Activated T-cell treated with anti-CD3 and anti-CD28 coated beads for 48 hours (primary cell): ENCODE data around the gene GNG11.
"Not testable (repeated sequence)": the region's sequence is repeated elsewhere in the genome, so short reads cannot be mapped to it uniquely, and the experiment has no call there.

Experiments
- DNase-seq: peaks from one replicate; pipeline ENCODE4 v3.0.0-alpha.2; 2020; ENCODE audit warnings: low read depth

The GNG11 gene

DNA sequence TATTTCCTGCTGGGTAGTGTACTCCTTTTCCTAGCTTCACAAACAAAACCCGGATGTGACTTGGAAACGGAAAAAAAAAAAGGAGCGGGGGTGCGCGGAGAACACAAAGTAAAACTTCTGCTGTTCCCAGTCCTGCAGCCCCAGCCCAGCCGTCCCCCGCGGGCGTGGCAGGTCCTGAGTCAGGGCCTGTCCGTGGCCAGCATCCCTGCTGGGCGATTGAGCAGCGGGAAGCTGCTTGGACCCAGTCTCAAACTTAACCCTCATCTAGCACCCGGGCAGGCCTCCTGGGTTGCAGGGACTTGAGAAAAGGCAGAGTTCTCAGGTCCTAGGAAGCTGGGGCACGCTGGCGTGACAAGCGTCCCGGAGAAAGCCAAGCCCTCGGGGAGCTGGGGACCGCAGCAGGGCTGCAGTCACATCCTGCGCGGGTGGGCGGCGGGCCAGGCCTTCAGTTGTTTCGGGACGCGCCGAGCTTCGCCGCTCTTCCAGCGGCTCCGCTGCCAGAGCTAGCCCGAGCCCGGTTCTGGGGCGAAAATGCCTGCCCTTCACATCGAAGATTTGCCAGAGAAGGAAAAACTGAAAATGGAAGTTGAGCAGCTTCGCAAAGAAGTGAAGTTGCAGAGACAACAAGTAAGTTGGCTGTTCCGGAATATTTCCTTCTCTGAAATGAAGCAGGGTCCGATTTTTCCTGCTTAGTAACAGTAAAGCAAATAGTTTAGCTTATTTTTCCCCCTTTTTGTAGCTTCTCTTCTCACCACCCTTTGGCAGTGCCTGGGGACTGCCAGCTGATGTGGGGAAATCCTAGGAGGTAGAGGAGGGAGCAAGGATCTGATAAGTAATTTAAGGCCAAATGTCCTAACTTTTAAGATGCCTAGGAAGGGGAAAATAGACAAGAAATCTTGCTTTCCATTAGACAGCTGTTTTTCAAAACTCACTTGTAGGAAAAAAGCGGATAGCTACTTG, at the start of gene GNG11:
GNG11 (plus strand) TSS at position 129 of the 960 bp plus-strand sequence; CDS start at position 532, 403 bp downstream.
- peak; percentile 21 for DNase-seq

DNA sequence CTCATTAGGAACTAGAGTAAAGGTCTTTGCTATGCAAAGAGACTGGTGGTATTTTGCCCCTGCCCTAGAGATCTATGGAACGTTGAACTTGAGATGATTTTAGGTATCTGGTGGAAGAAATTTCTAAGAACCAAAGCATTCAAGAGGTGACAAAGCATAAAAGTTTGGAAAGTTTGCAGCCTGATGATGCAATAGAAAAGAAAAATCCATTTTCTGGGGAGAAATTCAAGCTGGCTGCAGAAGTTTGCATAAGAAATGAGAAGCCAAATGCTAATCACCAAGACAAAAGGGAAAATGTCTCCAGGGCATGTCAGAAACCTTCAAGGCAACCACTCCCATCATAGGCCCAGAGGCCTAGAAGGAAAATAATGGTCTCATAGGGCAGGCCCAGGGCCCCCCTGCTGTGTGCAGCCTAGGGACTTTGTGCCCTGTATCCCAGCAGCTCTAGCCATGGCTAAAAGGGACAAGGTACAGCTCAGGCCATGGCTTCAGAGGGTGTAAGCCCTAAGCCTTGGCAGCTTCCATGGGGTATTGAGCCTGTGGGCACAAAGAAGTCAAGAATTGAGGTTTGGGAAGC, 47.4 kb upstream of the GNG11 start:
- DNase-seq = no peak

DNA sequence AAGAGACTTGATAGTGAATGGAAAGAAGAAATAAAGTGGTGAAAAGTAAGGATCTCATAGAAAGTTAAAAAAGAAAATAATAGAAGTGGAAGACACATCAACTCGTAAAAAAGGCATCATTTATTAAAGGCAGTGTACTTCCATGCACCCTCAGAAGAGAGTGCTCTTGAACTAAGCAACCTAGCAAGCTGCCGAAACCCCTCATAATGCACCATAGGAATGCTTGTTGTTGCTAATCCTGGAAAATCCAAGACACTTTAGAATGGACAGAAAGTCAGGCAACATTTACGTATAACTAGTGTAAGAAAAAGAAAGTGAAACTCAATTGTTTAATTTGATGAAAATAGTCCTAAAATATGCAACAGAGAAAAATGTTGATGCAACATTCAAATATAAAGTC, 43.8 kb upstream of the GNG11 start:
- DNase-seq = no peak

DNA sequence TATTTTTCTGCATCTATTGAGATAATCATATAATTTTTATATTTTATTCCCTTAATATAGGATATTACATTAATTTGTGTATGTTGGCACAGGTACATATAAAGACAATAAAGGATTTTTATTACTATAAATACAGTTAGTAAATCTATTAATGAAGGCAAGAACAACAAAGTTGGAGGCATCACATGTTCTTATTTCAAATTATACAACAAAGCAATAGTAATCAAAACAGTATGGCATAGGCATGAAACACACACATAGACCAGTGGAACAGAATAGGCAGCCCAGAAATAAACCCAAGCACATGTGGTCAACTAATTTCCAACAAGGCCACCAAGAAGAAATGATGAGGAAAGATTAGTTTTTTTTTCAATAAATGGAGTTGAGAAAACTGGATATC, 42.2 kb upstream of the GNG11 start:
- DNase-seq = no peak

DNA sequence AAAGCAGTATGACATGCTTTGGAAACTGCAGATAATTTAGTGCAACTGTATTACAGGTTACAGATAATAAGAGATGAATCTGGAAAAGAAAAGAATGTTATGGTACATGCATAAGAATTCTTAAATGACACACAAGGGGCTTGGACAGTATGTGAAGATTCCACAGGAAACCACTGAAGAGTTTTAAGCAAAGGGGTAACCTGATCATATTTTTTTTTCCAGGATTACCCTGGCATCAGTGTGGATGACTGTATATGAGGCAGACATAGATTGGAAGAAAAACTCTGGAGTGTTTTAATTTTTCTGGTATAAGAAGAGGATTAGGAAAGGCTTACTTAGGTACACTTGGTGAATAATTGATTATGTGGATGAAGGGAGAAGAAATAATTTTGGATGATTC, 39.1 kb upstream of the GNG11 start:
- DNase-seq = no peak

DNA sequence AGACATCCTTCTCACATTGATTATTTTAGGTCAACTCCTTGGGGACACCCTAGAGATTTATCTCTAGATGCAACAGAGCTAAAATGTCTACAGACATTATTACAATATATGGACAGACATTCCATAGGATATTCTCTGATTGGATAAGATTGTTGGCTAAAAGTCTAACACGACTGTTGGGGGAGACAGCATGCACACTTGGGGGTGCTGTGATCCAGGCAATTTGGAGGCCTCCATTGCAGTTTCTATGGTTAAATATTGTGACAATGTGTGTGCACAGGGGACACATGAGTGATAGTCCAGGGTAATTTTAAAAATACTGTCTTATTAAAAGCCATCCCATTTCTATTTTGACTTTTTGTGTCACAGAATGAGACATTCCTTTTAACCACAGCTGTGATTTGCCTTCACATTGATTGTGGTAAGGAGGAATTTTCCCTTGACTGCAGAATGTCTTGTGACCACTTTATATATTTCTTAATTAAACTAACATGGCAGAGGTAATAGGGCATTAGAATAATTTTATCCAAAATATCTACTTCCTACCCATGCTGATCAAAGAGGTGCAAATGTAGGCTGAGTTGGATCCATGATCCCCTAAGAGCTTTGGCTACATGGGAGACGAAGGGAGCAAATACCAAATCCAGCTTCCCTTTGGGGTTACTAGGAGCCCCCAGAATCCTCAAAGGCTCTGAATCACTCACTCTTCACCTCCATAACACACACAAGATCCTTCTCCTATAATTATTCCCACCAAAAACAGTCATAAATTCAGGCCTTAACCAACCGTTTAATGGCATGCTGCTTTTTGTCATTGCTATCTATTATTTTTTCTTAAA, 38.2 kb upstream of the GNG11 start:
- no peak for DNase-seq

DNA sequence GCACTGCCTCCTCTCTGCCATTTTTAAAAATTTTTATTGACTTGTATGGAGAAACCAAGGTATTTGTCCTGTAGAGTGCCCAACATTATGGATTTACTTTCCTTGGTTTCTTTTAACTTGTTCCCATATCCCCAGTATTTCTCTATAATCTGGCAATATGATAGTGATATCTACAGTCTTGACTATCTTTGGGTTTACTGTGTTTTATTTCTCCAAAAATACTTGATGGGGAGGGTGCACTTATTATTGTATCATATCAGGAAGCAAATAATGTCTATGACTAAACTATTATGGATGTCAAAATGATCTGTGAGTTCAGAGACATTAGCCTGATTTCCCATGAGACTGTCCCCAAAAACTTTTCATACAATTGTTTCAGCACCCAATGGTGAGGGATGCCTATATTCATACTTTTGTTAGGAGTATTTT, 37.6 kb upstream of the GNG11 start:
- no peak for DNase-seq

DNA sequence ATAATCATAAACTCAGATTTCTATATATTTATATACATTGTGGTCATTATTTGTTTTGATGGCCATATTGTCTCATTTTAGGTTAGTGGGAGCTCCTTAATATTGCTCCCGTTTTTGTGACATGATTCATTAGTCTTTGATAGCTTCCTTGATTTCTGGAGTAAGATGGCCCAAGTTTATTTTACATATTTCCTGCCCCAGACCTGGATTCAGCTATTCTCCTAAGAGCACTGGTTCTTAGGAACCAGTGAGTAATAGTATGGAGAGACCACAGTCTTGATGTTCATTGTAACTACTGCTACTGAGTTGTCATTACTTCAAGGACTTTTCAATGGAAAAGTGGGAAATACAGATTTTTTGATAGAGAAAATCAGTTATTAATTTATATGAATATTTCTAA, 37.0 kb upstream of the GNG11 start:
- DNase-seq = no peak

DNA sequence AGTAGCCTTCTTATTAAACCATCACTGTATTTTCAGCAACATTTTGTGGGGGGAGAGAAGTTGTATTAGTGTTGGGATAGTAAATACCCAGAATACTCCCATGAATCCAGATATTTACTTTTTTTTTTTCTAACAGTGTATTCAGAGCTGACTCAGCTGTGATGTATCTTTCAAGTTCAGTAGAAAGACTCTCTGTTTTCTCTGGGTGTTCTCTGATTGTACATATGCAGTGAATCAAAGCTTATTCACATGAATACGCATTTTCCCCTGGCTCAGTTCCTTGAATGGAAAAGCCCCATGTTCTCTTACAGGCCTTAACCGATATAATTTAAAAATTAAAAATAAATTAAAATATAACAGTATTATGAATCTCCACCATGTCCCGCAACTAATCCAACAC, 32.3 kb upstream of the GNG11 start:
- no peak for DNase-seq

DNA sequence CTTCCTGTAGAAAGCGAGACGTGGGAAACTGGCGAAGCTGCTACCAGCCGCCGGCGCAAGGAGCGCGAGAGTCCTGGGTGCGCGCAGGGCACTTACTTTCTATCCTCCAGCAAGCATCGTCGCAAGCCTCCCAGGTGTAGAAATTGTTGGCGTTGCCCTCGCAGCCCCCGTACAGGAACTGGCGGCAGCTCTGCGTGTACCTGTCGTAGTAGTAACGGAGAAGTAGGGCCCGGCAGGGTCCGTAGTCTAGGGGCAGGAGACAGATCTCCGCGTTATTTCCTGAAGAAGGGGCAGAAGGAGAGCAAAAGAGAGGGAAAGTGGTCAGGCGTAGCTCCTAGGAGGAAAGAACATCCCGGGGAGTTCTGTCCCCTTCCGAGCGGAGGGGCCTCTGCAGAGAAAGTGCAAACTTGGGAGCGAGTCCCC, 31.5 kb upstream of the GNG11 start:
- DNase-seq = no peak

DNA sequence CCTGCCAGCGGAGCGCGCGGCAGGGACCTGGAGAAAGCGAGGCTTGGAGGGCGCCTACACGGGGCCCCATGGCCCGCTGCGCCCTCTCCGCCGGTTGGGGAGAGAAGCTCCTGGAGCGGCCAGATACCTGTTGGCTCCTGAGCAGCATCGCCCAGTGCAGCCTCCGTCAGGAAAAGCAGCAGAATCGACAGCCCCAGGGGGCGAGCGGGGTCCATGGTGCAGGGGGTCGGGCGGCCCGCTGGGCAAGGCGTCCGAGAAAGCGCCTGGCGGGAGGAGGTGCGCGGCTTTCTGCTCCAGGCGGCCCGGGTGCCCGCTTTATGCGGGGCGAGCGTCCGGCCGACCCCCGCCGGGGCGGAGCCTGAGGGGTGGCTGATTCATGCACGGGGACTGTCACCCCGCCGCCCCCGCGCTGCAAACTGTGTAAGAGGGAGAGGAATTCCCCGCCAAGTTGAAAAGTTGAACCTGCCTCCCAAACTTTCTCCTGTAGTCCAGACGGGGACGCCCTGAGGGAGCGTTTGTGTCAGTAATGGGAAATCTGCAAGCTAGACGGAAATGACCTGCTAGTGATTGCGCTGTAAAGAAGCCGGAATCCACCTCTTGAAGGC, 31.0 kb upstream of the GNG11 start, which contains the start of gene TFPI2:
TFPI2 (minus strand) TSS at position 290 of the 605 bp plus-strand sequence; CDS start at position 215, 75 bp downstream.
- no peak for DNase-seq

DNA sequence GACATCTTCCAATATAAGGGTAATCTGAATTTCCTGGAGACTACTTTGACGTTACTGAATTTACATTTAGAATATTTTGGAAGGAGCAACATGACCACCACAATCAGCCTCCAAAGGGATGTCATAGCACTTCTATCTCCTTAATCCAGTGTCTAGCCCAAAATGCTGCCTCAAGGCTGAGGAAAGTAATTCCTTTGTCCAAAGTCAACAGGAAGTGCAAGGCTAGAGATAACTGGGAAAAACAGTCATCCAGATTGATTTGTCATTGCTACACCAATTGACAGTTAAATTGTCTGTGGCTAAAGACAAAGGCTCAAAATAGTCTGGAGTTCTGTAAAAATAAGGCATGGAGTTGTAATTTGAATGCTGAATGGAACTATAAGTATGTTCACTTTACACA, 27.1 kb upstream of the GNG11 start:
- DNase-seq = no peak

DNA sequence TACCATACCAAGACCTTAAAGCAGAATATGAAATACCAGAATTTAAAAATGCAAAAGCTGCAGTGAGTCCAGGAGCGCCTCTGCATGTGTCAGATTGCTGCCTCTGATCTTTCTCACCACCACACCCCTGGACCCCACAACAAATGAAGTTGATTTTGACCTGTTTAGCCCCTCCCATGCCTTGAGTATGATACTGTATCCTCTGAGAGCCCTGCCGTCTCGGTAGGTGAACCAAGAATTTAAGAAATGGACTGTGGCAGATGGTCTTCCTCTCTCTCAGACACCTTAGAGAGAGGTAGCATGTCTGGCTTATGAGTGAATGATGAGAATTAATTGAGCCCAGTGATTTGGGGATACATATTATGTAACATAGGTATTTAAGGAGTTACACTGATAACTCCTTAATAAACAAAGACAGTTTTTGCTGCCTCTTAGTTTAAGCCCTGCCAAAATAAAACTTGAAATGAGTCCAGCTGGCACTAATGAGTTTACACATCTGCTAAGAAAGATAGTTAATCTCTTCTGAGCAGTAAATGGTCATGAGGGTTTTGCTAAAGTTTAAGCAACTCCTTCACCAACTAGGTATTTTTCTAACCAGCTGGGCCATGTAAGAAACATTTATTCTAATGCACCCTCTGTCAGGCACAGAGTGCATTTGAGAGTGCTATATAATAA, 26.4 kb upstream of the GNG11 start:
- DNase-seq = no peak

DNA sequence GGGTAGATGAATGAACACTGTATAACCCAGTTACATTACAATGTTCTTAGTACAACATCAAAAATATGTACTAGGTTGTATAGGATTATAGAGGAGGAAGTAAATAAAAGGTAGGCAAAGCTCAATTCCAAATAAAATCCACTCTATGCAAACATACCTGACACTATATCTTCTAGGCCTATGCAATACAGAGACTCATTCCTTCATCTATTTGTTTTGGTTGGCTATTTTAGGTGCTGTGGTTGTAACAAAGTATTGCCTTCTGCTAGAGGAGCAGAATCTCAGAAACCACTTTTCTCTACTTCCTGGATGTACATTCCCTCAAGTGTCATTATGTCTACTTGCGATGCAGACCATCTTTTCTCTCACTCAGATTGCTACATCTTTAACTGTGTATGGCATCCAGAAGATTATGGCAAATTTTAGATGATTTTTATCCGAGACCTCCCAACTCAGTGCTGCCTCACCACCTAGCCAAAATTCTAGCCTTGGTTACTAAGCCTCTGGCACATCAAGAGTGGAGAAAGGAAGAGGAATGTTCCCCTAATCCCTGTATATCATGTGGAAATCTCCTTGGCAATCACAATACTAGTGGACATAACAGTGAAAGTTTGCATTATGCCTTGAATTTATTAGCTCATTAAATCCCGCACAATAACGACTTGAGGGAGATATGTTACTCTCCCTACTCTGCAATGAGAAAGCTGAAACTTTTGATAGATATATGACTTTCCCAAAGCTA, 25.5 kb upstream of the GNG11 start:
- no peak for DNase-seq

DNA sequence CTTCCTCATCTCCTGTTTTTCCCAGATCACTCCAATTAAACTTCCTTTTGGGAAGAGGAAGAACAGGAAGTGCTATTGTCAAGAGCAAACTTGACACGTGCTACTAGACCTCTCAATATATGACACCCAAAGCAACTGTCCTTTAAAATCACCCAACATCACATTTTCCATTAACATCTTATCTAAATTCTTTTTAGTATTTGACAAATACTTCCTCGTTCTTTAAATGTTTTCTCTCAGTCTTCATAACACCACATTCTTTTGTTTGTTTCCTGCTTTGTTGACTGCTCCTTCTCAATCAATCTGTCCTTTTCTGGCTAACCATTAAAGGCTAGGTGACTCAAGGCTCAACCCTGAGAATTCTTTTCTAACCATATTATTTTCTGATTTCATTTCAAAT, 23.9 kb upstream of the GNG11 start:
- DNase-seq = no peak

DNA sequence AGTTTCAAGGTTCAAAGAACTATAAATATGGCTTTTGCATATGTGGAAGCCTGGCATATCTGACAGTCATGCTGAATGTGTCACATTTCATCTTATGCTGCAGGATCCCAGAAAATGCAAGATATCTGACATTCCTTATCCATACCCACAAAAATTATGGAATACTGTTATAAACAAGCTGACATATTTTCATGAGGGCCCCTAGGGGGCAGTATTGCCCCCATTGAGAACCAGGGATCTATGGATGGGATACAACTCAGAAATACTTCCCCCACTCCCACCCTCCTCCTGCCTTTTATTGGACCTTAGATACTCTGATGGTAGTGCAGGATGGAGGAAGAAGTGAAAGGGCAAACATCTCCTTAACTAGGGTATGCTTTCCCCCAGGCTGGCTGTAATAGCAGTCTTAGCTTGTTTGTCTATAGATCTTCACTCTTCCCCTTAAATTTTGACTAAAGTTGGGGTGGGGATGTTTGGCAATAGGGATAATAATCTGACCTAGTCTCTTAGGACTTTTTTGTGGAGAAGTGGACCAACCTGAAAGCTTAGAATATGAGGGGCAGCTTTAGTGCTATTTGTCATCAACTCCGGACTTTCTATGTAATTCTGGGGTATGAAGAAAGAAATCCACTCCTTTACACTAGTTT, 18.6 kb upstream of the GNG11 start:
- no peak for DNase-seq

DNA sequence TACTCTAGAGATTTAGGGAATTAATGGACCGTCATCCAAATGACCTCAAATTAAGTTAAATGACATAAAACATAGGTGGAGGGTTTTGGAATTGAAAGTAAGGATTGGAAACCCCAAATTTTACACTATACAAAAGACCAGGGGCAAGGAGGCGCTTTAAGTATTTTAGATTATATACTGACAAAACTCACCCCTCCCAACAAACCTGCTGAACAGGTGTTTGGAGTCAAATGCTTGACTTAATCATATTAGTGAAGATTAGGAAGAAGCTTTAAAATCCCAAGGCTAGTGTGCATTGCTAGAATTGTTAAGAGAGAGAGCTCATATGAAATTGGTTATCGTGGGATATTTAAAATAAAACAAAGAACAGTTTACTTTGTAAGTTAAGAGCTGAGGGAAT, 15.3 kb upstream of the GNG11 start, which contains the start of gene GNGT1:
GNGT1 (plus strand) TSS at position 301 of the 400 bp plus-strand sequence. CDS start 180 bp downstream, outside the sequence.
- DNase-seq = no peak

DNA sequence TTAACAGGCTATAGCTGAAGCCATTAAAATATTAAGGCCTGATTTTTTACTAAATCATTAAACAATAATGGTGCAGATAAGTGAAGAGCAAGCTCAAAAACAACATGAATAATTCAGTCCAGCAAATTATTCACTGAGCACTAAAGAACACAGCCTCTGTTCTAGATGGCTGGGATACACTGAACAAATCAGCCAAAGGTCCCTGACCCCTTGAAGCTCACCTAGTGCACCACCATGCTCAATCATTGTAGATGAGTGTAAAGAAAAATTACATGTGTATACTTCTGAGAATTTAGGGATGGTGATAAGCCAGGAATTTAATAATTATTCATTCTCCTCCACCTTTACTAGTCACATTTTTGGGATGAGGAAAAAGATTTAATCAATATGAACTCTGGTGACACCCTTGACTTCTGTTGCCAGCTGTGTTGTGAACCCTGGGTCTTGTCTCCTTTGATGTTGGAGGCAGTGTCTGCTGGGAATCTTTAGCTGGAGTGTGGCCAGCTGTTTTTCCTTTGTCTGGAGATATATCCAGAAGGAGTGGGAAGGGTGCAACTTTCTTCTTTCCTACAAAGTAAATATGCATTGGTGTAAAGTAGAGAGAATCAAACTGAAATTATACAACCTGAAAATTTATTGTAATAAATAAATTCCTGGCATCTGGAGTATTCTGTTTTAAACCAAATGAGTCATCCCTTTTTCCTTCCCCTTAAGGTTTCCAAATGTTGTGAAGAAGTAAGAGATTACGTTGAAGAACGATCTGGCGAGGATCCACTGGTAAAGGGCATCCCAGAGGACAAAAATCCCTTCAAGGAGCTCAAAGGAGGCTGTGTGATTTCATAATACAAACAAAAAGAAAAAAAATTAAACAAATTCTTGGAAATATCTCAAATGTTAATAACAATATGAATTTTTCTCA, 11.2 kb upstream of the GNG11 start:
- DNase-seq = no peak

DNA sequence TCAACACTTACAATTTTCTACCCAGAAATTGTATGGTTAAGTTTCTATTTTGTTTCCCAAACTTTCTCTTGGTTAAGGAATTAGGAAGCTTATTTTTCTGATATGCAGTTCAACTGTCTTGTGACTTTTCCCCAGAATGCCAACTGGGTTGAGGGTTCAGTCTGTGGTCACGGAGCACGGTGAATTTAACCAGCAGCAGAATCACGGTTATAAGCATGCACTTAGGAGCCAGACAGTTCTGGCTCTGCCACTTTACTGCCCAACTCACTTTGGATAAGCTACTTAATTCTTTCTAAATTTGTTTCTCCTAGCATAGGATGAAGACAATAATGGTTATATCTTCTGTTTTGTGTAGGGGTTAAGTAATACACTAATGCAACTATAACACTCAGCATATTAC, 10.3 kb upstream of the GNG11 start:
- DNase-seq = not testable (repeated sequence)
